ENCODE data around the gene AUTS2.

The AUTS2 gene

GRCh38 chr7:70052691-70053090, 454.4 kb downstream of the AUTS2 start:
- DNase-seq (ENCODE audit: low spot score): no peak

GRCh38 chr7:70053421-70053820, 455.1 kb downstream of the AUTS2 start:
- H3K27ac ChIP-seq (ENCODE audit: poor library complexity, severe bottlenecking): no peak overlapping the region
- no peak overlapping the region for H3K4me3 ChIP-seq (ENCODE audit: severe bottlenecking)
- no peak for ATAC-seq (ENCODE audit: low read depth)
- no peak for TF ChIP-seq CTCF (IDR thresholded peaks at IDR 0.05; ENCODE audit: poor library complexity, severe bottlenecking)
- H3K4me1 ChIP-seq (ENCODE audit: insufficient read depth, poor library complexity, severe bottlenecking): no peaks in the 10 kb centered on the region
- DNase-seq (ENCODE audit: low spot score): no peak
- H3K36me3 ChIP-seq (ENCODE audit: low read depth): no peaks in the 10 kb centered on the region
- H3K9me3 ChIP-seq (ENCODE audit: severe bottlenecking): no peaks in the 10 kb centered on the region
- no peaks in the 10 kb centered on the region for H3K27me3 ChIP-seq (ENCODE audit: insufficient read depth, poor library complexity, severe bottlenecking)

More at GRCh38 chr7:70052691-70053090, 454.4 kb downstream of the AUTS2 start:
- ATAC-seq (ENCODE audit: low read depth): no peak
- Histone ChIP-seq H3K9me3 (ENCODE audit: severe bottlenecking) (no peaks in the 10 kb centered on the region), H3K27me3 (ENCODE audit: insufficient read depth, poor library complexity, severe bottlenecking) (no peaks in the 10 kb centered on the region), H3K4me3 (ENCODE audit: severe bottlenecking) (no peak overlapping the region), H3K36me3 (ENCODE audit: low read depth) (no peaks in the 10 kb centered on the region), H3K27ac (ENCODE audit: poor library complexity, severe bottlenecking) (no peak overlapping the region), H3K4me1 (ENCODE audit: insufficient read depth, poor library complexity, severe bottlenecking) (no peaks in the 10 kb centered on the region)
- TF ChIP-seq CTCF (IDR thresholded peaks at IDR 0.05; ENCODE audit: poor library complexity, severe bottlenecking): no peak

GRCh38 chr7:70053989-70054388, 455.7 kb downstream of the AUTS2 start:
- no peak for ATAC-seq (ENCODE audit: low read depth)
- no peak overlapping the region for H3K27ac ChIP-seq (ENCODE audit: poor library complexity, severe bottlenecking)
- no peak for DNase-seq (ENCODE audit: low spot score)
- no peak for TF ChIP-seq CTCF (IDR thresholded peaks at IDR 0.05; ENCODE audit: poor library complexity, severe bottlenecking)
- no peaks in the 10 kb centered on the region for H3K9me3 ChIP-seq (ENCODE audit: severe bottlenecking)
- no peaks in the 10 kb centered on the region for H3K36me3 ChIP-seq (ENCODE audit: low read depth)
- no peaks in the 10 kb centered on the region for H3K27me3 ChIP-seq (ENCODE audit: insufficient read depth, poor library complexity, severe bottlenecking)
- no peak overlapping the region for H3K4me3 ChIP-seq (ENCODE audit: severe bottlenecking)
- no peaks in the 10 kb centered on the region for H3K4me1 ChIP-seq (ENCODE audit: insufficient read depth, poor library complexity, severe bottlenecking)

GRCh38 chr7:70056363-70056762, 458.1 kb downstream of the AUTS2 start:
- Histone ChIP-seq H3K9me3 (ENCODE audit: severe bottlenecking) (no peaks in the 10 kb centered on the region), H3K36me3 (ENCODE audit: low read depth) (no peaks in the 10 kb centered on the region), H3K27ac (ENCODE audit: poor library complexity, severe bottlenecking) (no peak overlapping the region), H3K27me3 (ENCODE audit: insufficient read depth, poor library complexity, severe bottlenecking) (no peaks in the 10 kb centered on the region), H3K4me3 (ENCODE audit: severe bottlenecking) (no peak overlapping the region), H3K4me1 (ENCODE audit: insufficient read depth, poor library complexity, severe bottlenecking) (no peaks in the 10 kb centered on the region)
- TF ChIP-seq CTCF (IDR thresholded peaks at IDR 0.05; ENCODE audit: poor library complexity, severe bottlenecking): no peak
- ATAC-seq (ENCODE audit: low read depth): no peak
- no peak for DNase-seq (ENCODE audit: low spot score)

- no peak overlapping the region for H3K4me3 ChIP-seq (ENCODE audit: severe bottlenecking)
- no peak for TF ChIP-seq CTCF (IDR thresholded peaks at IDR 0.05; ENCODE audit: poor library complexity, severe bottlenecking)
- ATAC-seq (ENCODE audit: low read depth) (no peak), DNase-seq (ENCODE audit: low spot score) (no peak)
- H3K27ac ChIP-seq (ENCODE audit: poor library complexity, severe bottlenecking): no peak overlapping the region
- H3K27me3 ChIP-seq (ENCODE audit: insufficient read depth, poor library complexity, severe bottlenecking): no peaks in the 10 kb centered on the region
- H3K36me3 ChIP-seq (ENCODE audit: low read depth): no peaks in the 10 kb centered on the region
- no peaks in the 10 kb centered on the region for H3K9me3 ChIP-seq (ENCODE audit: severe bottlenecking)
- H3K4me1 ChIP-seq (ENCODE audit: insufficient read depth, poor library complexity, severe bottlenecking): no peaks in the 10 kb centered on the region
These were observed 462.2 kb downstream of the AUTS2 start for GRCh38 chr7:70060298-70061068.
